Measurements from ENCODE around the gene RRP36.
A peak's percentile ranks its signal among the peaks of the same experiment; 100 is the strongest.

Gene RRP36

GRCh38 chr6:43070028-43070632 is 48.7 kb downstream of the RRP36 start:
- peak; percentile 69 for DNase-seq (ENCODE audit: low read depth)

- peak; percentile 42 for DNase-seq (ENCODE audit: low read depth)
These were observed 53.6 kb downstream of the RRP36 start for GRCh38 chr6:43074847-43075669.

GRCh38 chr6:43075670-43076463 is 54.4 kb downstream of the RRP36 start, which contains the start of gene PTK7:
Gene PTK7, plus strand, starts transcription at chr6:43076314. Its CDS starts 175 bp downstream, at chr6:43076489.
- peak; percentile 55 for DNase-seq (ENCODE audit: low read depth)

GRCh38 chr6:43076464-43077332 is 55.3 kb downstream of the RRP36 start:
- DNase-seq (ENCODE audit: low read depth) = no peak

GRCh38 chr6:43077333-43077809 is 55.9 kb downstream of the RRP36 start:
- DNase-seq (ENCODE audit: low read depth) = no peak

- peak; percentile 85 for DNase-seq (ENCODE audit: low read depth)
These were observed 56.6 kb downstream of the RRP36 start for GRCh38 chr6:43077981-43078511.

DNA sequence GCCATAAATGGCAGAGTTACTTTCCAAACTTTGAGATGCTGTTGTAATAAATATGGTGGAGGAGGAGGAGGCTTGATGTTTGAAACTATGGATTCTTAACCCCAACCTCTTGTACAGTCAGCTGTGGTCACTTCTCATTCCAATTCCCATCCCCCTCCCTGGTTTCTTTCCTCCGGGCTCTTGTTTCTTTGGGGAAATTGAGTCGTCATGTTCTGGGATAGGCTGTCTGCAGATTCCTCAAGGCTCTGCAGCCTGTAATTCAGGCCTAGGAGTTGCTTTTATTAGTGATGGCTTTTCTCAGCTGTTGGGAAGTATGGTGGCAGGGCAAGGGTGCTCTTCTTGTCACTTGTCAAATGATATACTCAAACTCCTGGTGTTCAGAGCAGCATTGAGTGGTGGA is 57.3 kb downstream of the RRP36 start:
- peak; percentile 73 for DNase-seq (ENCODE audit: low read depth)
